CD4-positive, alpha-beta T cell treated with Interferon gamma for 1 hour (primary cell): ENCODE results near the gene SSR2.
"Not testable (repeated sequence)": the region's sequence is repeated elsewhere in the genome, so short reads cannot be mapped to it uniquely, and the experiment has no call there.

Experiments
- DNase-seq: peaks from one replicate; pipeline ENCODE4 v3.0.0-alpha.2; 2020

The SSR2 gene

DNA sequence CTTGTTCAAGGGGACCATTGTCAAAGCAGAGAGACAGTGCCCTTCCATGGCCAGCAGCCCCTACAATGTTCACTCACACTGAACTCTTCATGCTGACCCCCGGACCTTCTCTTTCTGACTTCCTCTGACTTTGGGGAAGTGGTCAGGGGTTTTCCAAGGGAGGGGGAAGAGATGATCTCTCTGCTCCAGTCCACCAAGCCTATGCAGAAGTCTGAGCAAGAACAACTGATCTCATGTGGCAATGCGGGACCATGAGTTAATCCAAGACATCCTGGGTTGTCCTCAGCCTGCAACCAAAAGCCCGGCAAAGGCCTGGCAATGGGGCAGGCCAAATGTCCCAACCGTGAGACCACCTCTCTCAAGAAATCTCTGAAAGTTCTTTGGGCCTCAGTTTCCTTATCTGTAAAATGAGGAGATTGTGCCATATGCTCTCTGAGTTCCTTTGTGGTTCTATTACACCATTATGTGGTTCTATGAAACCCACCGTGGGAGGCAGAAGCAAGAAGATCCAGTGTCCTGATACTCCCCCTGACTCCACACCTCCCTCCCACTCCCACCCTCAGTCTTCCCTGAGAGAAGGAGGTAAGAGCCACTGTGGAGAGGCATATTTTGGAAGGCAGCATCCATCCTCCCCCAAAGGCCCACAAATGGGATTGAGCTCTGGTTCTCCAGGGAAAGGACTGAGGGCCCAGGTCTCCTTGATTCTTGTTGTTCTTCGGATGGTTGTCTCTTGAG, 30.6 kb downstream of the SSR2 start:
- peak; percentile 61 for DNase-seq

DNA sequence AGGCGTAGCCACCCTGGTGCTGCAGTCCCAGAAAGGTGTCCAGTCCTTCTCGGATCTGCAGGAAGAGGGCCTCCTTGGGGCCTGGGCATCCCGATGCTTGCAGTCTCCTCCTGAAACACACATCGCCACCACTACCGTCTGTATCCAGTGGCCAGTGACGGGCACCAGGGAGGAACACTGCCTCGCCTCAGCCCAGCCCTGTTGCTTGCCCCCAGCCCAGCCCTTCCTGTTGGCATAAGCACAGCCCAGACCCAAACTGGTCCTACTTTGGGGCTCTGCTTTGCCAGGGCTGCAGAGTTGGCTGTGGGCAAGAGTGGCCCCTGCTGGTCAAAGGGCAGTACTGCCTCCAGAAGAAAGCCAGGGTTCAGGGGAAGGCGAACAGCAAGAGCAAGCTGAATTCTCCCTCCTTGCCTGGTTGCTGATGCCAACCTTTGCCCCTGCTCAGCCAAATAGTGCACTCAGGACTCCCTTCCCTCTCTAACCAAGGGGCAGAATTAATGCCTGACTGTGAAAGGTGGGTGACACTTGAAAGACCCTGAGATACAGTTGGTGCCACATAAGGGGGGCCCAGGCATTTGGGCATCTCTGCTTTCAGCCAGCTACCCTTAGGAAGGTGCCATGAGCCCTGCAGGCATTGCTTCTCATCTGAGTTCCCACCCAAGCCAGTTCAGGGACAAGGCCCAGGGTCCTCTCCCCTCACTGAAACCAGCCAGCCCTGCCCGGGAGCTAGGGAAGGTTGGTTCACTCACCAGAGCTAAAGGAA, 31.3 kb downstream of the SSR2 start:
- DNase-seq = peak; percentile 82

DNA sequence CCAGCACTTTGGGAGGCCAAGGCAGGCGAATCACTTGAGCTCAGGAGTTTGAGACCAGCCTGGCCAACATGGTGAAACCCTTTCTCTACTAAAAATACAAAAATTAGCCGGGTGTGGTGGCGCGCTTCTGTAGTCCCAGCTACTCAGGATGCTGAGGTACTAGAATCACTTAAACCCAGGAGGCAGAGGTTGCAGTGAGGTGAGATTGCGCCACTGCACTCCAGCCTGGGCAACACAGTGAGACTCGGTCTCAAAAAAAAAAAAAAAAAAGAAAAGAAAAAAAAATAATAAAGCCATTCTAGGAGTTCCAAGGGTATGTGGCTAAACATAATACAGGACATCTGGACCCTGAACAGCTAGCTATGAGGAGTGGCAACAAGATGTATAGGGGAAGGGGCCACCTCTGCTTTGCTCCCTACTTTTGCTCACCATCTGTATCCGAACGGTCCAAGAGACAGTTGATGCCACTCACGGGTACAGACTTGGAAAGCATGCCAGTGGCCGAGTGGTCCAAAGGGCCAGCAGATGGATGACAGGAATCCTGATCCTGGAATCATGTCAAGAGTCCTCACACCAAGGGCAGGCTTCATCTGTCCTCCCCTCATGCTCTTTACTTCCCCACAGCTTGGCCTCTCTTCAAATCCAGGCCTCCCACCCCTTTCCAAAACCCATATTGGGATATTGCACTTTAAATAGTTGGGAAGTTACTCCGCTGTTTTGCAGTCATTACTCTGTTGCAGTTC, 35.7 kb downstream of the SSR2 start:
- not testable (repeated sequence) for DNase-seq

DNA sequence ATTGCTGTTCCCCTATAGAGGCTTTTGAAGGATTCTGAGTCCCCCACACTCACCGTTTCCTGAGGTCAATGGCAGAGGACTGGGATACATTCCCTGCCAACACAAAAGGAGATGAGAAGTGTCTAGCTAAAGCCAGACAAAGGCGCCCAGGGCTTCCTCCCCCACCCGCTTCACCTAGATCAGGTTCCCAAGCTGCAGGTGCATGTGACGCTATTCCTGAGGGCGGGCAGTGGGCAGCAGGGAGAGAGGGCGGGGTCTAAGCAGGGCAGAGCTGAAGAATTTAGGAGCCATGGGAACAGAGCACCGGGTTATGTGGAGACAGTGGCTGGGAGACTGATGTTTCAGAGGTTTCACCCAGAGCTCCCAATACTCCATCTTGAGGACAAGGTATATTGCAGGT, 36.4 kb downstream of the SSR2 start:
- no peak for DNase-seq

DNA sequence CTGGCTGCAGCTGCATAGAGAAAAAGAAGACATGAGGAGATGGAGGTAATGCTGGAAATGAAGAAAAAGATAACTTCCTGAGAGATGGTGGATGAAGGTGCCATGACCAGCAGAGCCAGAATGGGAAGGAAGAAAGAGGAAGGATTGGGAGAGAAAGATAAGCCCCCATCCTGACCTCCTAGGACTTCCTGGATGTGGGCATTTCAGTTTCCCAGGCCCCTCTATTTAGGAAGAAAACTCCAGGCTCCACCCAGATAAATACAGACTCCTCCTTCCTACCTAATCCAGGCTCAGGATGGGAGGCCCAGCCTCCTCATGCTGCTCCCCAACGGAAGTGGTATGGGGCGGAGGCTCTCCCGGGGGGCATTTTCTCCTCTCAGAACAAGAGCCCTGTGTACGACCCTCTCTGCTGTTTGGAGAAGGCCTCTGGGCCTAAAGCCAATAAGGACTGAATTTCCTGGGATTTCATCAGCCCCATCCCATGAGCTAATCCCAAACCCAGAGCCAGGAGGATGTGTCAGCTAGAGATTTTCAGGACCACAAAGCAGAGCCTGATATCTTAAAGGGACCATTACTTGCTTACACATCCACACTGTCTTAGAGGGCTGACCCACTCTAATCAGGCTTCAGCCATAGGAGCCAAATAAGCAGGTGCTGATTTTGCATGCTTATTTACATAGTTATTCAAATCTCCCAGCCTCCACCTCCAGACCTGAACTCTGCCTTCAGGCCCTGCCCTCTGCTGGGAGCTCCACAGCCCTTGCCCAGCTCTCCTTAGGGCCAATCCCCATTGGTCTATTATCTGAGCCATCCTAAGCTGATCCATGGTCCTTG, 37.3 kb downstream of the SSR2 start:
- DNase-seq = no peak

DNA sequence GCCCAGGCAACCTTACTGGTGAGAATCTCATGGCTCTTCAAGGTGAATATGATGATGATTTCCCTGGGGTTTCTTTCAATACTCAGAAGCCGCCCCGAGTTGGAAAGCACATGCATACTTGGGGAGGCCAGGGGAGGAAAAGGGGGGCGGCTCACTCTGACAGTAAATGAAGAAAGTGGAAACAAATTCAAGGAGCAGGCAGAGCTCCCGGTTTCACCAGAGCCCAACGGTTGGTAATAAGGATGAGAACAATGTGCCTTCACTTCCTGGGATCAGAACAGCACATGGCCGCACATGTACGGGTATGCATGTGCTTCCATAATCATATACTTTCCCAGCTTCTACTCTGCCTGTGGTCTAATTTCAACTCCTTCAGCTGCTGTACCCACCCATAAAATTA, 38.6 kb downstream of the SSR2 start:
- DNase-seq = no peak

DNA sequence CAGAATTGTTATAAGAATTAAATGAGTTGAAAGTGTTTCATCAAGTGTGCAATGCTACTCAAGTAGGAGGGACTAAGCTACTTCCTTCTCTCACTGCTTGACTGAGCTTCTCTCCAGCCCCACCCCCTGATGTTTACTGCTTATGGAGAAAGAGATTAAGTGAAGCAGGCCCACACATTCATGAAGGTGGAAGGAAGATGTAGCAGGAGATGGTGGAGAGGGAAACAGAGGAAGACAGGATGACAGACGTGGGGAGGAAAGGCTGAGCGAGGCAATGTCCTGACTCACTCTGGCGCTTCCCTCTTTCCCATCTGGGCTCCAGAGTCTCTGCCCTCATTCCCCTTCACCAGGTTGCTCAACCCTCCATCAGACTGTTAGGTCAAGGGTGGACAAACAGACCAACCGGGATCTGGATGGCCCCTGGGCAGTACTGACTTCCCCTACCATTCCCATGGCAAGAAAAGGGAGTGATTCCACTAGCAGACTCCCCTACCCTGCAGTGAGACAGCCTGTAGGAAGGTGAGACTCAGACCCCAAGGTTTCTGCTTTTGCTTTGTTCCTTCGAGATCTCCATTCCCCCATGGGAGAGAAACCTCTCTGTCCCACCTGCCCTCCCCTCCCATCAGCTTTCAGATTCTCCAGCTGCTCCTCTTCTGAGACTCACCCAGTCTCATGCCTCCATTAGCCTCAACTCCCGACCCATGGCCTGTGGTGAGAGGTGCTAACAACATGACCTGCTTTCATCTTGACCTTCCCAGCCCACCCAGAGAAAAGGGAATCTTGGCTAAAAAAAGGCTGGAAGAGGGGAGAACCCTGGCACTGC, 39.3 kb downstream of the SSR2 start:
- peak; percentile 51 for DNase-seq

DNA sequence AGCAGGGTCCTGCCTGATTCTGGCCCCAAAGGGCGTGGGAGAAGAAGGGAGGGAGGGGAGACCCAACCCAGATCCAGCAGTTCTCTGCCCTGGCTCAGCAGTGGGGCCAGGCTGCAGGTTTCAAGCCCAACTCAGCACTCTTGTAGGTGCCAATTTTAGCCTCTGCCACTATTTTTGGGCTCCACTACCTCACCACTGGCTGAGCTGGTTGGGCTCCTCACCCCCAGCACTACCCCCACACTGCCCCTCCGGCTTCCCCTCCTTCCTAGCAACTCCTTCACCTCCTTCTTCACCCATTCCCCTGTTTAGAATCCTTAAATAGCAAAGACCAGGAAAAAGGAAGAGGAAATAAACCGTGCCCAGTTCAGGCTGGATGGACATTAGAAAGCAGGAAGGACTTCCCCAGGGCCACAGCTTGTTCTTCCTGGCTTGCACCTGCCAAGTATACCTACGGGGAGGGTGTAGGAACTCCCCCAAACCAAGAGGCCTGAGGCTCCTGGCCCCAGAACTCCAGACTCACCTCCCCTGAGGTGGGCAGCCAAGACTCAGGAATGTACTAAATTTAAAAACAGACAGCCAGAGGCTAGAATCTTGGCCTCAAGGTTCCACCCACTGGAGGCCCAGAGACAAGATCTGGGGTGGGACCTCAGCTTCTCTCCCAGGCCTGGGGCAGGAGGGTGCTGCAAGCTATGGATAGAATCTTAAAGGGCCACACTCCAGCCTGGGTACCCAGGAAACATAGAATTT, 41.0 kb downstream of the SSR2 start:
- DNase-seq = peak; percentile 9

DNA sequence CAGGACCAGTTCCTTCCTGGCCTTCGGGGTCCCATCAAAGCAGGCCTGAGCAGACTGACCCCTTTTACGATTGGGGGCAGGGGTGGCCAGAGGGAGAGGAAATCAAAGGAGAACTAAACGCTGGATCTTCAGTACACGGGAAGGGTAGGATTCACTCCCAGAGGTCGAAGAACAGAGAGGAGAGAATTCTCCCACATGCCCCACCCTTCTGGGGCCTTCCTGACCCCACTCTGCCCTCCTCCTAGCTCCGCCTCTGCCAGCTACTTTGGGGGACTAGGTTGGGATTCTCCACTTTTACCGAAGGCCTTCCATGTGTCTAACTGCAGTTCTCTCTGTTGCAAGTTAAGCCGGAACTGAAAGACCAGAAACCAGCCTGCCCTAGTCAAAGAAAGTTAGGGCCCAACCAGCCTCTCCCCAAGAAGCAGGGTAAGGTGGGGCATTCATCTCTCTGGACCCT, 41.8 kb downstream of the SSR2 start:
- DNase-seq = no peak

DNA sequence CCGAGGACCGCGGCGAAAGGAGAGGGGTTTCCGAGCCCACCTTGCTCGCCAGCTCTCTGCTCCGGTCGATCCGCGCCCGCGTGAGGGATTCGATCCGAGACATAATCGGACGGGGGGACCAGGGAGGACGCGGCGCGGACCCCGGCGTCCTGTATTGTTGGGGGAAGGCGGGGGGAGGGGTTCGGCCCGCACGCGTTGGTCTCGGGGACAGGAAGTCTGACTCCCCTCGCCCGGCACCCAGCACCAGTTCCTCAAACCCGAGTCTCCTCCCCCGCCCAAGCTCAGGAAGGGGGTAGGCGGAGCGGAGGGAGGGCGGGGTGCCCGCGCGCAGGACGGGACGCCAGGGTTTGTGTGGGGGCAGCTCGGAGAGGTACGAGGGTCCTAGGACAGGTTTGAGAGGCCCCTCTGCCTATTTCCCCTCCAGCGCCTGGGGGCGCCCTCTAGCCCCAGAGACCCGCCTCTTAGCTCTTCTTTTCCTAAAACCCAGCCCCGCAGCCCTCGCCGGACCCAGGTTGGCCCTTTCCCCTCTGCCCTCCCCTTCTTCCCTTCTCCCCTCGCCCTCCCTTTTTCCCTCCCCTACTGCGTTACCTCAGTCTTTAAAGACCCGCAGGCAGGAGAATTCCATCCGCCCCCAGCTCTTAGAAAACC, 42.3 kb downstream of the SSR2 start, which contains the start of gene ARHGEF2:
TSS of gene ARHGEF2 (minus strand) at position 223 of the 648 bp plus-strand sequence. CDS start at position 103, 120 bp downstream.
- peak; percentile 84 for DNase-seq

DNA sequence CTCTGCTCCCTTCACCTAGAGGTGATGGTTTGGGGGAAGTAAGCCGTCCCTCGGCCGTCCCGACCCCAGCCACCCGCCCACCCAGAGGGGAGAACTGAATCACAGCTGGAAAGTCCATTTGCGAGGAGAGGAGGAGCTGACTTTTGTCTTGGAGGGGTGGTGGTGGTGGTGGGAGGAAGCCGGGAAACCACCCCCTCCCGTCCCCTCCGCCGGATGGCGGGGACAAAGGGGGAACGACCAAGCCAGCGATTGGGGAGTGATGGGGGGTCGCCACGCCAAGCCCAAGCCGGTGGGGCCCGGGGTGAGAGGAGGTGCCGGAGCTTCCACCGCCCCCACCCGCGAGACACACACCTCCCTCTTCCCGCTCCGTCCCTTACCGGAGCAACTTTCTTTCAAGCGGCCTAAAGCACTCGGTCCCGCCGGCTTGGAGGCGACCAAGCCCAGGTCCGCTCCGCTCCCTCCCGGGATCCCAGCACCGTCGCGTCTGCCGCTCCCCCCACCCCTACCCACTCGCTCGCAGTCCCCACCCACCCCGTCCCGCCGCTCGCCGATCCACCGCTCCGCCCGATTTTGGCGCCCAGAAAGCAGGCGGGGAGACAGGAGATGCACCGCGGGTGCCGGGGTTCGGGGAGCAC, 42.9 kb downstream of the SSR2 start:
- DNase-seq = peak; percentile 27

DNA sequence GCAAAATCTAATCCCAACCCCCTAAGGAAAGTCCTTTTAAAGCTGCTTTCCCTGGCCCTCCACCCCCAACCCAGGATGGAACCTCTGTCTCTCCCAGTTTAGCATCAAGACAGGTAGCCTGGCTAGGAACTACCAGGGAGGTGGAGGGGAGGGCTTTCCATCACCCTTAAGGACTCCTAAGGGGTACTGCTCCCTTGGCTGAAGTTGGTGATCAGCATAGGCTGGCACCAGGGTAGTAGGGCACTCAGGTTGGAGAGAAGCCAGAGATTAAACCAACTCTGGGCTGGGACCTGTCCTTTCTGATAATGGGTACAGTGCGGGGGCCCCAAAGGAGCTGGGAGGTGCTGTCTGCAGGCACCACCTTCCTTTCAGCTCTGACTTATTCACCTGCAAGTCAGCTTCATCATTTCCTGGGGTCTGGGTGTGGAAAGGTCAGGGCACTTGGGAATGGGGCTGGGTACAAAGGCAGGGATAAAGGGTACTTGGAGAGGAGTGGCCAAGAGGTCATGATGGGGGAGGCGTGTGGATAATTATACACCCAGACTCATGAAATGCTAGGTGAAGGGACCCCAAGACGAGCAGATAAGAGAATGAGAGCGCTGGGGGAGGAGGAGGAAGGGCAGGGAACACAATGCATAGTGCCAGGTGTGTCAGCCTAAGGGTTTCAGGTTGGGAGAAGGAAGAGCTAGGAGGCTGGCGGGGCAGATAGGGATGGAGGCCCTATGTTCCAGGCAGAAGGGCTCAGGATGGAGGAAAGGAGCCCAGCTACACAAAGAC, 43.6 kb downstream of the SSR2 start:
- no peak for DNase-seq

DNA sequence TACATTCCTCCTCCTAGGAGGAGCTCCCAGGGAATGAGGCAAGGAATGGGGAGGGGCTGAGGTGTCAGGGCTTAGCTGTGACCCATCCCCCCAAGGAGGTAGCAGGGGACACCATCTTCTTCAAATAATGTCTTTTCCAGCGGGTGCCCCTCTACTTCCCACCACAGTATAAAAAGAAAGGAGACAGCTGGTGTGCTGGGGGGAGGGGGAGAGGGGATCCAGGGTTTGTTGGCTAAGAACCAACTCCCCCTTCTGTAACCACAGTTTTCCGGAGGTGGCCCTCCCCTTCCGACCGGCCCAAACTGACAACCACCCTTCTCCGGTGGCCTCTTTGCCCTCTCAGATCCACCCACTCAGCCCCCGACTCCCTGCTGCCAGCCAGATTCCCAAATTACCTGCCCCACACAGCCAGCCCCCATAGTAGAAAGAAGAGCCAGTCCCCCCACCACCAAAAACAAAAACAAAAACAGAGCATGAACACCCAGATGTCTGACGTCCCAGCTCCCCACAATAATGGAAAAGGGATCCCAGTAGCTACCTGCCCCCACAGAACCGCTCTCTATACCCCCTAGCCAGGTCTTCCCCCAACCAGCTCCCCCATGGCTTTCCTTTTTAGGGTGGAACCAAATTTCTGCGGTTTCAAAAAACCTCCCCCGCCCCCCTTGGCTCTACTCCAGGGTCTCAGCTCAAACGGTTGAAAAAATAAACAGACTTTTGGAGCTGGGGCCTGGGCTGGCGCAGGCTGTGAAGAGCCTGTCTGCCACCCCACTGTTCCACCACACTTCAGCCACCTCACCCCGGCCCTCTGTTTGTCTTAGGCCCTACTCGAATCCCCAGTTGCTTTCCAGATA, 44.5 kb downstream of the SSR2 start:
- peak; percentile 46 for DNase-seq

DNA sequence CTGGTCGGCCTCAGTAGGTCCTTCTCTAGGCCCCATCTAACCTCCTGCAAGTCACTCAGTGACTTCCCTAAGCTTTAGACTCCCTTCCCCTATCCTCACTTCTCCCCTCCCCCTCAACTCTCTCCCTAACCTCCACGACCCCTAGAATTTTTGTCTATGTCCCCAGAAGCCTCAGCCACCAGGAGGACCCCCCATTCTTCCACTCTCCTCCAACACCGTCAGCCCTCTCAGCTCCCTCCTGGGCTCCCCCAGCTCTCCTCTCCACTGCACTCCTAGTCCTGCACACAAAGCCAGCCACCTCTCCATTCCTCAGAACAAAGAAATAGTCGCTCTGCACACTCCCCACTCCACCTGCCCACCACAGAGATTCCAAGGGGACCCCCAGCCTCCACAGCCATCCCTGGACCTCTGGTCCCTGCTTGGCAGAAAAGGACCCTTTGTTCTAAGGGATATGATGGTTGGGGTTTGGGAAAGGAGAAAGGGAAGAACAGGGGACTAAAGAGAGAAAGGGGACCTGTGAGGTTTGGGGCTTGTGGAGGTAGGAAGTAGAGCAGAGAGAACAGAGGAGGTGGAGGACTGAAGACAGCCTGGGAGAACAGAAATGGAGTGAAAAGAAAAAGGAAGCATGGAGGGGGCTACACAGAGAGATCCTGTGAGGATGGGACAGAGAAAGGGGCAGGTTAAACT, 45.2 kb downstream of the SSR2 start:
- no peak for DNase-seq

DNA sequence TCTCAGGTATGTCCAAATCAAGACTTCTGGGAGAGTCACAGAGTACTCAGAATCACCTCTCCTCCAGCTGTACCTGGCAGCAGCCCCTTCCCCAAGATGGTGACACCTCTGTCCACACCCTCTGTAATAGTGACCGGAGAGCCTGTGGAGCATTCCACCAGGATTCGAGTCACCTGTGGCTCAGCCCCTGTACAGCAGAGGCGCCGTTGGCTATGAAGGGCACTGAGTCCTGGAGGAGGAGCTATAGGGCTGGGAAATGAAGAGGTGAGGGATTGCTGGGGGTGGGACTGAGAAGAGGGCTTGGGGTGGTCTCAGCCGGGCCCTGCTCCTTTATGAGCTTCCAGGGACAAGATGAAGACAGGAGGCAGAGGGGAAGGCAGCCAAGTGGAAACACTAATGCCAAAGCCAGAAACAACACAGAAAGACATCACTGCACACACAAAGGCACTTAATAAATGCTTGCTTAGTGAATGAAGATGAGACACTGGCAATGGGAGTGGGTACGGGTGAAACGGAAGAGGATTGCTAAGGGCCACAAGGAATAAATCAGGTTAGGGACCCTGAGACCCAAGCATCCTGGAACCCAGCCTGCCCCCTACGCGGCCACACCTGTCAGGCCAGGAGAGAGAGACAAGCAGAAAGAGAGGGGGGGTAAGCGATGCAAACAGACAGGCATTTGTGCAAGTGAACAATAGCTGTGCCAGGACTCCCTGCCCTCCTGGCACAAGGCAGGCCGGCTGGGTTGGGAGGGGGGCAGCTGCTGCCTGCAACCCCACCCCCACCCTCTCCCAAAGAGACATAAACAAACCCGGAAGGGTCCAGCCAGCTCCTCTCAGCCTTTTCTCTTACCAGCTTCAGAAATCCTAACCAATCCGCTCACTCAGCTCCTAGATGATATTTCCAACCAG, 46.3 kb downstream of the SSR2 start:
- no peak for DNase-seq

DNA sequence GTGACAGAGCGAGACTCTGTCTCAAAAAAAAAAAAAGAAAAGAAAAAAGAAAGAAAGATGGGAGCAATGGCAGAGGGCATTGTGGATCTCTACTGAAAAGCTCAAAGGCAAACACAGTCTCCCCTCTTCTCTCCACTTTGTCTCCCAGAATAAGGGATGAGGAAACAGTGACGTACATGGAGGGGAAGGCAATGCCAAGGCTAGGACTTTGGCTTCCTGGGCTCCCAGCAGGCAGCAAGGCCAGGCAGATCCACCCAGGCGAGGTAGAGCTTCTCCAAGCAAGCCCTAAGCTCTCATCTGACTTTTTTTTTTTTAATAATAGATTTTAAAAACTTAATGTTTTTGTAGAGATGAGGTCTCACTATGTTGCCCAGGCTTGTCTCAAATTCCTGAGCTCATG, 47.0 kb downstream of the SSR2 start:
- no peak for DNase-seq
